DND-41 (cell line): Measurements from ENCODE around the gene VENTX.

Experiments used
- EZH2 ChIP-seq: IDR thresholded peaks from 3 replicates; pipeline ENCODE4 v1.6.1; 2012; ENCODE audit warnings: borderline replicate concordance, low read depth, mild to moderate bottlenecking, moderate library complexity, low read length, inconsistent platforms; ENCODE audit not compliant: severe bottlenecking
- TF ChIP-seq, protein P1 (sequence below): IDR thresholded peaks from 2 replicates; pipeline ENCODE4 v1.5.1; 2012; ENCODE audit warnings: borderline replicate concordance, low read length, moderate library complexity, mild to moderate bottlenecking; ENCODE audit not compliant: poor library complexity, severe bottlenecking; ENCODE audit errors: extremely low read depth

DNA sequence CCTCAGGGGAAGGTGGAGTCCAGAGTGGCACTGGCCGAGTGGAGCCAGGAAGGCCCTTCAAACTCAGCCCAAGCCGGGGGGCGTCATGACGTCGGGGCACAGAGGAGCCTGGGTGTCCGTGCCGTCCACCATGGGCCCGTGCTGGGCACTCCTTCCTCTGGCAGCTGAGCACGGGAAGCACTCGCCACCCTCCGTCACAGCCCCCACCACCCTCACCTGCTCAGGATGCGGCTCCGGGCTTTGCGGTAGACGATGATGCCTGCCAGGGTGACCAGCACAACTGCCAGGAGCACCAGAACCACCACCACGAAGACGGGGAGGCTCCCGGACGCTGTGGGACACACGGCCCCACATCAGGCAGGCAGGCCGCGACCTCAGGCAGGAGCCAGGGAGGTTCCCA is 30.9 kb downstream of the VENTX start:
- TF ChIP-seq EZH2, result no peak
- TF ChIP-seq, protein P1, sequence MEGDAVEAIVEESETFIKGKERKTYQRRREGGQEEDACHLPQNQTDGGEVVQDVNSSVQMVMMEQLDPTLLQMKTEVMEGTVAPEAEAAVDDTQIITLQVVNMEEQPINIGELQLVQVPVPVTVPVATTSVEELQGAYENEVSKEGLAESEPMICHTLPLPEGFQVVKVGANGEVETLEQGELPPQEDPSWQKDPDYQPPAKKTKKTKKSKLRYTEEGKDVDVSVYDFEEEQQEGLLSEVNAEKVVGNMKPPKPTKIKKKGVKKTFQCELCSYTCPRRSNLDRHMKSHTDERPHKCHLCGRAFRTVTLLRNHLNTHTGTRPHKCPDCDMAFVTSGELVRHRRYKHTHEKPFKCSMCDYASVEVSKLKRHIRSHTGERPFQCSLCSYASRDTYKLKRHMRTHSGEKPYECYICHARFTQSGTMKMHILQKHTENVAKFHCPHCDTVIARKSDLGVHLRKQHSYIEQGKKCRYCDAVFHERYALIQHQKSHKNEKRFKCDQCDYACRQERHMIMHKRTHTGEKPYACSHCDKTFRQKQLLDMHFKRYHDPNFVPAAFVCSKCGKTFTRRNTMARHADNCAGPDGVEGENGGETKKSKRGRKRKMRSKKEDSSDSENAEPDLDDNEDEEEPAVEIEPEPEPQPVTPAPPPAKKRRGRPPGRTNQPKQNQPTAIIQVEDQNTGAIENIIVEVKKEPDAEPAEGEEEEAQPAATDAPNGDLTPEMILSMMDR, result no peak
